ENCODE measurements around the gene NCAN. TPM values are rescaled to one million over a fixed set of nuclear protein-coding genes. Genes with fewer than 3 reads are reported as not detected.
"Not testable (repeated sequence)": the region's sequence is repeated elsewhere in the genome, so short reads cannot be mapped to it uniquely, and the experiment has no call there.

Gene NCAN
- total RNA-seq, 1 donor from 2014 or later = not detected

- TF ChIP-seq CTCF (IDR thresholded peaks at IDR 0.05) = no peak
- peaks cover 15% of the 10 kb centered on the region for H3K27me3 Mint-ChIP-seq (ENCODE audit: low read depth)
- DNase-seq (ENCODE audit: low spot score) = no peak
- H3K4me1 Mint-ChIP-seq (ENCODE audit: low read depth) = no peaks in the 10 kb centered on the region
- no peak overlapping the region for H3K4me3 Mint-ChIP-seq (ENCODE audit: unreplicated experiment)
- H3K9me3 Mint-ChIP-seq (ENCODE audit: low read depth) = peaks cover 12% of the 10 kb centered on the region
- no peak overlapping the region for H3K27ac Mint-ChIP-seq (ENCODE audit: unreplicated experiment)
- peaks cover 3% of the 10 kb centered on the region for H3K36me3 Mint-ChIP-seq (ENCODE audit: low read depth)
Measured at GRCh38 chr19:19236173-19236572, 24.4 kb downstream of the NCAN start.

GRCh38 chr19:19238126-19238894, 26.6 kb downstream of the NCAN start:
- no peak for DNase-seq (ENCODE audit: low spot score)
- Mint-ChIP-seq H3K4me3 (ENCODE audit: unreplicated experiment) (no peak overlapping the region), H3K36me3 (ENCODE audit: low read depth) (peaks cover 3% of the 10 kb centered on the region), H3K4me1 (ENCODE audit: low read depth) (no peaks in the 10 kb centered on the region), H3K27me3 (ENCODE audit: low read depth) (peaks cover 11% of the 10 kb centered on the region), H3K9me3 (ENCODE audit: low read depth) (peaks cover 12% of the 10 kb centered on the region), H3K27ac (ENCODE audit: unreplicated experiment) (no peak overlapping the region)
- no peak for TF ChIP-seq CTCF (IDR thresholded peaks at IDR 0.05)

GRCh38 chr19:19239675-19240074, 27.9 kb downstream of the NCAN start:
- Mint-ChIP-seq H3K36me3 (ENCODE audit: low read depth) (no peaks in the 10 kb centered on the region), H3K27ac (ENCODE audit: unreplicated experiment) (no peak overlapping the region), H3K27me3 (ENCODE audit: low read depth) (peaks cover 12% of the 10 kb centered on the region), H3K4me3 (ENCODE audit: unreplicated experiment) (no peak overlapping the region), H3K9me3 (ENCODE audit: low read depth) (peaks cover 6% of the 10 kb centered on the region), H3K4me1 (ENCODE audit: low read depth) (no peaks in the 10 kb centered on the region)
- TF ChIP-seq CTCF (IDR thresholded peaks at IDR 0.05) = no peak
- no peak for DNase-seq (ENCODE audit: low spot score)

- no peak for DNase-seq (ENCODE audit: low spot score)
- TF ChIP-seq CTCF (IDR thresholded peaks at IDR 0.05) = no peak
- no peaks in the 10 kb centered on the region for H3K36me3 Mint-ChIP-seq (ENCODE audit: low read depth)
- no peak overlapping the region for H3K27ac Mint-ChIP-seq (ENCODE audit: unreplicated experiment)
- no peak overlapping the region for H3K4me3 Mint-ChIP-seq (ENCODE audit: unreplicated experiment)
- H3K4me1 Mint-ChIP-seq (ENCODE audit: low read depth) = no peaks in the 10 kb centered on the region
- peaks cover 12% of the 10 kb centered on the region for H3K27me3 Mint-ChIP-seq (ENCODE audit: low read depth)
- peaks cover 6% of the 10 kb centered on the region for H3K9me3 Mint-ChIP-seq (ENCODE audit: low read depth)
Measured at GRCh38 chr19:19240476-19240875, 28.7 kb downstream of the NCAN start.

- Mint-ChIP-seq H3K36me3 (ENCODE audit: low read depth) (no peaks in the 10 kb centered on the region), H3K4me1 (ENCODE audit: low read depth) (no peaks in the 10 kb centered on the region), H3K27ac (ENCODE audit: unreplicated experiment) (no peak overlapping the region), H3K4me3 (ENCODE audit: unreplicated experiment) (no peak overlapping the region), H3K27me3 (ENCODE audit: low read depth) (peaks cover 47% of the 10 kb centered on the region), H3K9me3 (ENCODE audit: low read depth) (no peaks in the 10 kb centered on the region)
- no peak for TF ChIP-seq CTCF (IDR thresholded peaks at IDR 0.05)
- no peak for DNase-seq (ENCODE audit: low spot score)
Measured at GRCh38 chr19:19250196-19250801, 38.5 kb downstream of the NCAN start.

GRCh38 chr19:19253409-19253808, 41.7 kb downstream of the NCAN start:
- not testable (repeated sequence) for H3K9me3 Mint-ChIP-seq (ENCODE audit: low read depth); H3K4me3 Mint-ChIP-seq (ENCODE audit: unreplicated experiment); DNase-seq (ENCODE audit: low spot score); H3K27ac Mint-ChIP-seq (ENCODE audit: unreplicated experiment); H3K36me3 Mint-ChIP-seq (ENCODE audit: low read depth); H3K4me1 Mint-ChIP-seq (ENCODE audit: low read depth)
- H3K27me3 Mint-ChIP-seq (ENCODE audit: low read depth) = peaks cover 61% of the 10 kb centered on the region

All from chondrocyte (in vitro differentiated cells).